GM21576 (cell line): ENCODE results near the gene TRIM54.
"Not testable (repeated sequence)": the region's sequence is repeated elsewhere in the genome, so short reads cannot be mapped to it uniquely, and the experiment has no call there.

ENCODE experiments used
- ATAC-seq: cut with Tn5 transposase; IDR thresholded peaks from one replicate; pipeline ENCODE4 v1.9.1; 2021; ENCODE audit warnings: mild to moderate bottlenecking, moderate library complexity; ENCODE audit not compliant: unreplicated experiment

The TRIM54 gene

DNA sequence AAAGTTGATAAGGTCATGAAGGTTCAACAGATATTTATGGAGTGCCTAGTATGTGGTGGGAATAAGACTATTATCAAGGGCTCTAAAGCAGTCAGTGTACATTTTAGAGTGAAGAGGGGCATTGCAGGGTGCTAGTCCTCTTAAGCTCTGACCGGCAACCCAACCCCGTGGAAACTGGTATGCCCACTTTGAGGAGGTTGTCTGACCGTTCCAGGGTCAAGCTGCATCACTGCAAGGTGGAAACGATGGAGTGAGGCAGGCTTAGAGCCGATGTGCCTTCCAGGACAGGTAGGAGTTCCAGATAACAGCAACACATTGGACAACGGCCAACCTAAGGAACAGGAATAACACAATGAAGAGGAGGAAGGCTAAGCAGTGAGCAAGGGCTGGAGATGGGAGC lies 27.4 kb downstream of the TRIM54 start:
- no peak for ATAC-seq

DNA sequence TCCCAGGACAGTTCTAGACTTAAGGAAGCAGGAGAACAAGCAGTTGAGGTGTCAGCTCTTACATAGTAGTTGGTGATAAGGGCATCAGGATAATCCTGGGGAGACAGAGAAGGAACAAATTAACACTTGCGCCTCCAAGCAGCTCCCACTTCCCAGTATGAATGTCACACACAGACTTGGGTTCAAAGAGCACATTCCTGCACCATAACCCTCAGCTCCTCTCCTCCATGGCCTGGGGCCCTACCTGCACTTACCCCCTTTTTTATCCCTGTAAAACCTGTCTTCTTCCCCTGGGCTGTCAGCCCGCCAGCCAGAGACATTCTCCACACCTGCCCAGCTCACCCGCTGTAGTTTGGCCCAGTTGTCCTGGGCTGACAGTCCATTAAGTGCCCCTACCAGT lies 29.9 kb downstream of the TRIM54 start:
- ATAC-seq: no peak

DNA sequence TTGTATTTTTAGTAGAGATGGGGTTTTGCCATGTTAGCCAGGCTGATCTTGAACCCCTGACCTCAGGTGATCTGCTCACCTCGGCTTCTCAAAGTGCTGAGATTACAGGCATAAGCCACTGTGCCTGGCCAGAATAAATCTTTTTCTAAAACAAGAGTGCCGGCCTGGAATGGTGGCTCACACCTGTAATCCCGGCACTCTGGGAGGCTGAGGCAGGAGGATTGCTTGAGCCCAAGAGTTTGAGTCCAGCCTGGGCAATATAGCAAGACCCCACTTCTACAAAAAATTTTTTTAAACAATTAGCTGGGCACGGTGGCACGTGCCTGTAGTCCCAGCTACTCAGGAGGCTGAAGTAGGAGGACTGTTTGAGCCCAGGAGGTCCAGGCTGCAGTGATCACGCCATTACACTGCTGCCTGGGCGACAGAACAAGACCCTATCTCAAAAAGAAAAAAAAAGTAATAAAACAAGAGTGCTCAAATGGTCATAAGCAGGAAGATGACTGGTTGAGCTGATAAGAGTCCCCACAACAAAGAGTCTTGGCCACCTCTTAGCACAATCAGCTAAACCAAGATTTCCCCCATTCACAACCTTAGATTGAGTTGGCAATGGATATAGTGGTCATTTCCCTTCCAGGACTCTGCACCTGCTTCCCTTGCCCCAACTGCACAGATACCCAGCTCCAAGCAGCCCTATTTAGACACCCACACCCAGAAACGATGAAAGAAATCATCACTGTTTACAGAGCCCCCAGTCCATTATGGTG lies 31.8 kb downstream of the TRIM54 start:
- no peak for ATAC-seq

DNA sequence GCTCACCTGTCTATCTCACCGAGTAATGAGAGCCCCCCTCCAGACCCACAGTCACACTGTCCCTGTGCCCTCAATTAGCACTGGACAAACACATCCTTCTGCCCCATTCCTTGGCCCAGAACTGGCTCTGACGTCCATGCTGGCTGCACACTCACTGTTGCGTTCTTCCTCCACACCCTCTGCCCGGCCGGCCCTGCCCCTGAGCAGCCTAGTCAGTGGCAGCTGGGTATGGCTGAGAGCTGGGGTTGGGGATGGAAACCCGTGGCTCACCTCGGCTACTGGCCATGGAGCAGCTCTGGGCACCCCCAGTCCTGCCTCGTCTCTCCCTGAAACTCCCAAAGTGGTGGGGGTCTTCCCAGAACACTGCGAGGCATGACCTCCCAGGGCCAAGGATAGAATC lies 32.5 kb downstream of the TRIM54 start:
- no peak for ATAC-seq

DNA sequence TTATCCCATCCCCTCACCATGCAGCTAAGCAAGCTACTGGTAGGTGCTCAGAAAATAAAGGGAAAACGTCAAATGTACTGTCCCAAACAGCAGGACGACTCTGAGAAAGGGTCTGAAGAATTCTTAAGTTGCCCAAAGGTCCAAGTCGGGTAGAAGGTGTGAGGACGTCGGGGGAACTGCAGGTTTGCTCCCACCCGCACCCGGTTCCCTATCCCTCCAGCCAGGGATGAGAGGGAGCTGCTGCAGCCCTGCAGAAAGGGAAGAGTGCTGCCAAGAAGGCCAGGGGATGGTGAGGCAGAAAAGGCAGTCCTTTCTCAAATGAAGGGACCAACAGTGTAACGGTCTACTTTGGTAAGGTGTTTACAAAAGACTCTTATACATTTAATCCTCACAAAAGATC lies 32.9 kb downstream of the TRIM54 start:
- ATAC-seq: no peak

DNA sequence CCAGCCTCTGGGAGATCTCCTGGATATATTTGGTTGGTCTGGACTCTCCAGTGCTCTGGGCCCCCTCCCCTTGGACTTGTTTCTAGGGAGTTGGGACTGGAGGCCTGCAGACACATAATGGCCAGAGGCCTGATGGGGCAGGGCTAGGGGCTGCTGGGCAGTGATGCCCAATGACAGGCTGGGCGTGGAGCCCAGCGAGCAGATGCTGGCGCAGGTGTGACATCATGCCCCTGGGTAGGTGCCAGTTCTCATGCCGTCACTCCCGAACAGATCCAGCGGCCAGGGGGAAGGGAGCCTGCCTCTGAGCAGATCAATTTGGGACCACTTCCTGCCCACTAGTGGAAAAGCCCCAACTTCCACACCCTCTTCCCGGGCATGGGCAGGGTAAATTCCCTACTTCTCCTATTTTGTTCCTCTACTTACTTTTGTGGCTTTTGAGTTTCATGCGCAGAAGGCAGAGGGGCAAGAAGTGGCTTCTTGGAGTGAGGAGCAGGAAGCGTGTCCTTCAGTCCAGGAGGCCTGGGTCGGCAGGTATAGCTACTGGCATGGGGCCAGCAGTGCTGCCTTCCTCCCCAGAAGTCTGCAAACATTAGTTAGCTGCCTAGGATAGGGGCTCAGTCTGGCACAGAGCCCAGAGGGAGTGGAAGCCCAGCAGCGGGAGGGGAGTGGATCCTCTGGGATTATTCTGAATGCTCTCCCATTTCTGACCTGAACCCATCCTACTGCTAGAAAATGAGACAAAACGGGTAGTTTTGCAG lies 34.6 kb downstream of the TRIM54 start:
- ATAC-seq: no peak

DNA sequence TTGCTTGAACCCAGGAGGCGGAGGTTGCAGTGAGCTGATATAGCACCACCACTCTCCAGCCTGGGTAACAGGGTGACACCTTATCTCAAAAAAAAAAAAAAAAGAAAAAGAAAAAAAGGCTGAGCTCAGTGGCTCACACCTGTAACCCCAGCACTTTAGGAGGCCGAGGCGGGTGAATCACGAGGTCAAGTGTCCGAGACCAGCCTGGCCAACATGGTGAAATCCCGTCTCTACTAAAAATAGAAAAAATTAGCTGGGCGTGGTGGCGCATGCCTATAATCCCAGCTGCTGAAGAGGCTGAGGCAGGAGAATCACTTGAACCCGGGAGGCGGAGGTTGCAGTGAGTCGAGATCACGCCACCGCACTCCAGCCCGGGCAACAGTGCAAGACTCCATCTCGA lies 37.6 kb downstream of the TRIM54 start:
- not testable (repeated sequence) for ATAC-seq

DNA sequence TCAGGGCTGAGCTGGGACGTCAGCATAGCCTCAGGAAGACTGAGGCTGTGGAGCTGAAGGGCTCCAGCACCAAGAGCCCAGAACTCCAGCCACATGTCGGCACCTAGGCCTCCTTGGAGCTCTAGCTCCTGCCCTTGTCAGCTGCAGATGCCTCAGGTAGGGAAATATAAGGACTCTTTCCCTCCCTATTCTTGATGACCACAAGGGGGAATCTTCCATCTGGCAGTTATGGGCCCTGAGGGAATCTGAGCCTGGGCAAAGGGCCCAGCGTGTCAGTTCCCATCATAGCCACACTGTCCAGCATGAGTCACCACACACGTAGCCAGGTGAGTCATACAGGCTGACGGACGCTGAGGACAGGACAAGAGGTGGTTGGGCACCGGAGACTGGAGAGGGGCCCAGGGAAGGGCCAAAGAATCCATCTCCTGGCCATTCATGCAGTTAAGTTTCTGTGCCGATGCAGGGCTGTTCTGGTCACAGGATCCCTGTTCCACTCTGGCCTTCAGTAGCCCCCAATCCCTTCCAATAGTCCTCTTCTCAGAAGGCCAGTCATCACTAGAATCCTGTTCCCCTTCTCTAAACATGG lies 38.8 kb downstream of the TRIM54 start:
- ATAC-seq: no peak

DNA sequence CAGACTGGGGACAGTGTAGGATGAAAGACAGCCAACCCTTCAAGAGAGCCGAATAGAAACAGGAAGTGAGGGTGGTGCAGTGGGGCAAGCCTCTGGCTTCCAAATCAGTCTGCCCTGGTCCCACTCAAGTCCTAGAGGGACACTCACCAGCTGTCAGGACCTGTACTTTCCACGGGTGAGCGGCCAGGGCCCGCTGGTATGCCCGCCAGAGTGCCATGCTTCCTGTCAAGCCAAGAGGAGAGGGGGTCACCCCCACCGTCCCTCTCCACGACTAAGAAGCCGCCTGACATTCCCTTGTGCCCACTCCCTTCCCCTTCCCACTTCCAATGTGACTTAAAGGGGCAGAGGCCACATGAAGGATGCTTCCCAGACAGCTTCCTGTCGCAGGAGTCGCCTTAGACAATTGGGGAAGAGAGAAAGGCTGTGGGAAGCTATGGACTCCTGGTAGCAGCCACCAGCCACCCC lies 40.1 kb downstream of the TRIM54 start:
- ATAC-seq: no peak

DNA sequence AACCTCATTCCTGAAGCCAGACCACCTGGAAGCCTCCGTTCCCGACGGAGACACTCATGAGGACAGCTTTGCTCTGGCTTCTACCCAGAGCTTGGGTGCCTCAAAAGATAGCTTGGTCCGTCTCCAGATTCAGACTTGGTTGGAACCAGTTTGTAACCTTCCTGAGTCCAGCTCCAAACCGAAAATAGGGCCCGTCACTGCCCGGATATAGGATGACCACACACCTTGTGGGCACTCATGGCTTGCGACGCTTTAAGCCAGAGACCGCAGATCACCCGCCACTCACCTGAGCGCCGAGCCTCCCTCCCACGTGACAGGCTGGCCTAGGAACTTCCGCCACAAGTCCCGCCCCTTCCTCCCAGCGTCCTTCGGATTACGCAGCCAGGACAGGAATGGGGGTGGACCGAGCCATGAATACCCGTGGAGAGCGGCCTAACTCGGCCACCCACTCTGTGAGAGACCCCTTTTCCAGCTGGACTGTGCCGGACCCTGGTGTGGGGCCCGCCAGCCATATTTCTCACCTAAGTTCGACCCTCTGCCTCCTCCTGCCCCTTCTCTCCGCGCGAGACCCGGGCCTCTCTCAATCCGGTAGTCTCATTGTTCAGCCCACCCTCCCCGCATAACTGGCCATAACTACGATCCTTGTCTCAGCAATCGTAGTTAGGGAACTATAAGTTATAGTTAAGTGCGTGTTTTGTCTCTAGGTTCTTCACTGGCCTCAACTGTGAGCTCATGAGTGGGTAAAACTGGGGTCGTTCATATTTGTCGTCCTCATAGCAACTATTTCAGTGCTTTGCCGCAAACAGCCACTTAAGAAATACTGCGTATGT lies 40.8 kb downstream of the TRIM54 start, which contains the start of gene MPV17:
MPV17 (minus strand) TSS at position 332 of the 830 bp plus-strand sequence. CDS start 580 bp downstream, outside the sequence.
- peak; percentile 90 for ATAC-seq

DNA sequence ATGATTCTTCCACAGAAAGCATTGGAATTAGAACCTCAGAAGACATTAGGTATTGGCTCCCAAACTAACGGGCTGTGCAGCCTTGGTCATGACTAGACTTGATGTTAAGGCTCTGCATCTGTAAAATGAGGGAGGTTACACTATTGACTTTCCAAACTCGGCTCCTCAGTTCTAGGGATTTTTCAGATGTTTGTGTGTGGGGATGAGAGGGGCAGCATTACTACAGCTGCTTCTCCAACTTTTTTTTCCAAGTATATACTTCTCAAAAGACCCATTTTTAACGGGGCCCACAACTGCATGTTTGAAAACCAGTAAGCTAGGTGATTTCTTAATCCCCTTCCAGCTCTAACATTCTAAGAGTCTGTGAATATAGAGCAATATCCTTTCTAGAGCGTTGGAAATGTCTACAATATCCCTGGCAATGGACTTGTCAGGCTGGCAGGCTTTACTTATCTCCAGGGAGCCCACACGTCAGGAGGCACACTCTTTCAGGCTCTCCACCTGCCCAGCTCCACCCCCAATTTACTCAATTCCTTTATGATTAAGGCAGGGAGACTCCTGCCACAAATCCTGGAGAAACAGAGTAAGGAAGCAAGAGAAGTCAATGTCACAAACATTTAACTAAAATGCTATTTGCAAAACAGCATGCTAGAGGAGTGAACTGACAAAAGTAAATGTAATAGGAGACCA lies 41.5 kb downstream of the TRIM54 start:
- ATAC-seq: no peak

DNA sequence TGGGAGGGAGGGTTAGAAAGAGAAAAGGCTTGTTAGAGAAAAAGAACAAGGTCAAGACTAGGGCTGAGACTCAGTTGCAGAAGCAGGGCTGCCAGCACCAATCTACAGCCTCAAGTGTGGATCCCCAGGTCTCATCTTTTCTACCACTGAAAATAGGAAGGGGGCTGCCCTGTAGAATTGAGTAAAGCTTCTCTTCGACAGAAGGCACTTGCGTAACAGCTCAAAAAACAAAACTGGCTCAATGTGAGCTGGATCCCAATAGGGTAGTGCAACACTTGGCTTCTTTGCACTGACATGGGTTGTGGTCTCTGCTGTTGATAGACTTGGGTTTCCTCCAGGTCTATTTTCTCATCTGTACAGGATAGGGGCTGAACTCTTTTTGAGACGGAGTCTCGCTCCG lies 42.5 kb downstream of the TRIM54 start:
- ATAC-seq: no peak

DNA sequence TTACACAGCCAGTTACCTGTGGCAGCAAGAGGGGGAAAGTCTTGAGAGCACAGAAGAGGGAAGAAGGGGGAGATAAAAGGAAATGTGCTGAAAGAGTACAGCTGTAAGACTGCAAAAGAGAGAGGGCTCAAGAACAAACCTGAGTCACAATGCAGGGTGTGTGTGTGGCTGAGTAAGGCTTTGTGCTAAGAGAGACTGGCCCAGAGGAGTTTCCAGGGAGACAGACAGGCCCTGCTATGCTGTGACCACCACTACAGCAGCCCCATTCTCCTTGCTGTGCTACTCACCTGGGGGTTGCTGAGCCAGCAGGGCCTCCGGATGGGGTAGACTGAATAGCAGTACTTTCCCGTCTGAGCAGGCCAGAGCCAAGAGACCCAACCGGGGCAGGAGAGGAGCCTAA lies 53.1 kb downstream of the TRIM54 start:
- no peak for ATAC-seq

DNA sequence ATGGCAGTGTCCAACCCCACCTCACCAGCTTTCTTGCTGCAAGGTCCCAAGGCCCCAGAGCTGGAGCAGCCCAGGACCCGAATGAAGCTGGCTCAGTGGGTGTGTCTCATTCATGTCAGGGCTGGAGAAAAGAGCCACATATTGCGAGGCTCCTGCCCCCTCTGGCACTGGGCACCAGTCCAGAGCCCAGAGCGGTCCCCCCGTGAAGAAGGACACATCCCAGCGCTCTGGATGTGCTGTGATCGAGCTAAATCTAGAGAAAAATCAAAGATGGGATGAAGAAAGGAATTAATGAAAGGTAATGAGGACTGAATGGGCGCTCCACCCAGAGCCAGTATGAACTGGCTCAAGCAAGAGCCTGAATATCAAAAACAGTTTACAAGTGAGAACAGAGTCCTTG lies 53.9 kb downstream of the TRIM54 start:
- ATAC-seq: no peak

DNA sequence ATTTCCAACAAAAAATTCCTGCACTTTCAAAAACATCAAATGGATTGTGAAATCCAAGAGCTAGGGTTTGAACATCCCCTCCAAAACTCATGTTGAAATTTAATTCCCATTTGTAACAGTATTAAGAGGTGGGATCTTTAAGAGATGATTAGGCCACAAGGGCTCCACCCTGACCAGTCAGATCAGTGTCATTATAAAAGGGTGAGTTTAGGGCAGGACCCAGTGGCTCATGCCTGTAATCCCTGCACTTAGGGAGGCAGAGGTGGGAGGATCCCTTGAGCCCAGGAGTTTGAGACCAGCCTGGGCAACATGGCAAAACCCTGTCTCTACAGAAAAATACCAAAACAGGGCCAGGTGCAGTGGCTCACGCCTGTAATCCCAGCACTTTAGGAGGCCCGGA lies 65.4 kb downstream of the TRIM54 start:
- ATAC-seq: no peak

DNA sequence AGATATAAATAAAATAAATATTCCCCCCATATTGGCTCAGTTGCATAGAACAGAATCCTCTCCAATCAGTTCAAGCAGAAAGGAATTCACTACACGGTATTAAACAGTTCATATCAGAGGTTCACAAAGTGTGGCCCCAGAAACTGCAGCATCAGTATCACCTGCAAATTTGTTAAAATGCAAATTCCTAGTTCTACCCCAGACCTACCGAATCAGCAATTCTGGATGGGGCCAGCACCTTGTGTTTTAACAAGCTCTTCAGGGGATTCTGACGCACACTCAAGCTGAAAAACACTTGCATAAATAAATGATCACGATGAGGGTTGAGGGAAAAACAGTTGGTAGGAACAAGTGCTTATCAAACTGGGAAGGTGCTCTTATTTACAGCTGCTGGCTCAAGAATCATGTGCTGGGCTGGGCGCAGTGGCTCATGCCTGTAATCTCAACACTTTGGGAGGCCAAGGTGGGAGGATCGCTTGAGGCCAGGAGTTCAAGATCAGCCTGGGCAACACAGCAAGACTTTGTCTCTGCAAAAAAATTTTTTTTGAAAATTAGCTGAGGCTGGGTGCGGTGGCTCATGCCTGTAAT lies 68.0 kb downstream of the TRIM54 start:
- no peak for ATAC-seq

DNA sequence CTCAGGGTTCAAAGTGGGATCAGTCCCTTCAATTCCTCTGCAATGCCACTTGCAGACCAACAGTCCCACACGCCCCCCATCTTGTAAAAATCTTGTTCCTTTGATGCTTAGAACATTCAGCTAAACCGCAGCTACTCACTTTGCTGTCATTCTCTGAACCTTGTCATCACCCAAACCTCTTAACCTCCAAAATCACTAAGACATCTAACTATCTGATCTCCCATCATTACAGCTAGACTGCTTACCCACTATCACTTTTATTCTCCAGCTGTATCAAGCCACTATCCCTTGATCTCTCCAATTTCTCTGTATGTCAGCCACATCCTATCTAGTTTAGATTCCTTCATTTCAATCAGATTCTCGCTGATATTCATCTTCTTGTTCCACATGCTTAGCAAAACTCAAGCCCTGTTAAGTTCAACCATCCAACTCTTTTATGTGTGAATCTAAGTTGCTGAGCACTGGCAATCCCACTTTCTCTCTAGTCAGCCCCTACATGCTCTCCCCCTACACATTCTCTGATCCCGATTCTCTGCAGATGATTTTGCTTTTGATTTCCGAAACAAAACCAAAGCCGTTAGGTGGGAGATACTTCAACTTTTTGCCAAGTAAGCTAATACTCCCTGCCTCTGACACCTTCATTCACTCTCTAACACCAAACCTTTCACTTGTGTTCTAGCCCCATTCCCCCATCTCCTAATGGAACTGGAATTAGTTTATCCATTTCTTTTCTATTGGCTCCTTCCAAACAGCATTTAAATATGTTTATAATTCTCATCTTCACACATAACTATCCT lies 69.8 kb downstream of the TRIM54 start:
- ATAC-seq: no peak

DNA sequence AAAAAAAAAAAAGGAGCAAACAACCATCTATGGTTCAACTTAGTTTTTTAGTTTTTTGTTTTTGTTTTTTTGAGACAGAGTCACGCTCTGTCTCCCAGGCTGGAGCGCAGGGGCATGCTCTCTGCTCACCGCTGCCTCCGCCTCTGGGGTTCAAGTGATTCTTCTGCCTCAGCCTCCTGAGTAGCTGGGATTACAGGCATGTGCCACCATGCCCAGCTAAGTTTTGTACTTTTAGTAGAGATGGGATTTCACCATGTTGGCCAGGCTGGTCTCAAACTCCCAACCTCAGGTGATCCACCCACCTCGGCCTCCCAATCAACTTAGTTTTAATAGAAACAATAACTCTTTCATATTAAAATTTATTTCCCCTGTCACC lies 71.1 kb downstream of the TRIM54 start:
- not testable (repeated sequence) for ATAC-seq
